Skeletal muscle tissue (tissue), 4 donors: ENCODE data around the gene ADRB1. TPM values are rescaled to one million over a fixed set of nuclear protein-coding genes. Genes with fewer than 3 reads are reported as not detected.

Experiments
- H3K27ac ChIP-seq: one replicate; pipeline ENCODE4 v1.7.0; 2013; ENCODE audit warnings: mild to moderate bottlenecking, low read depth, low read length, inconsistent platforms
- H3K27me3 ChIP-seq, 3 donors: one replicate each; pipeline ENCODE4 v1.7.0; 2013; ENCODE audit warnings: low read length in 3 of 3; ENCODE audit not compliant: control insufficient read depth in 3 of 3, insufficient read depth in 3 of 3
- H3K36me3 ChIP-seq, 3 donors: one replicate each; pipeline ENCODE4 v1.7.0; 2013; ENCODE audit warnings: low read length in 3 of 3; ENCODE audit not compliant: control insufficient read depth in 3 of 3, insufficient read depth in 3 of 3
- H3K4me1 ChIP-seq, 3 donors: one replicate each; pipeline ENCODE4 v1.7.0; 2013; ENCODE audit warnings: low read length in 3 of 3, mild to moderate bottlenecking in 3 of 3; ENCODE audit not compliant: control insufficient read depth in 3 of 3, insufficient read depth in 3 of 3
- H3K4me3 ChIP-seq, 3 donors: one replicate each; pipeline ENCODE4 v1.7.0; 2013; ENCODE audit warnings: low read length in 3 of 3
- H3K9ac ChIP-seq, 3 donors: one replicate each; pipeline ENCODE4 v1.7.0; 2013; ENCODE audit warnings: low read length in 3 of 3, mild to moderate bottlenecking in 3 of 3, moderate library complexity in 2 of 3, low read depth in 1 of 3
- H3K9me3 ChIP-seq, 3 donors: one replicate each; pipeline ENCODE4 v1.7.0; 2013; ENCODE audit warnings: low read length in 3 of 3; ENCODE audit not compliant: control insufficient read depth in 3 of 3
- total RNA-seq: library from RNA; depleted of rRNA; stranded (reverse); fragments of >200 nt; gene quantifications from one replicate; pipeline ENCODE4 v1.2.3, GENCODE V29; 2014
- donor health status: Osteomylitis.

The ADRB1 gene
- total RNA-seq, 1 donor from 2014 or later = 0.52 TPM

DNA sequence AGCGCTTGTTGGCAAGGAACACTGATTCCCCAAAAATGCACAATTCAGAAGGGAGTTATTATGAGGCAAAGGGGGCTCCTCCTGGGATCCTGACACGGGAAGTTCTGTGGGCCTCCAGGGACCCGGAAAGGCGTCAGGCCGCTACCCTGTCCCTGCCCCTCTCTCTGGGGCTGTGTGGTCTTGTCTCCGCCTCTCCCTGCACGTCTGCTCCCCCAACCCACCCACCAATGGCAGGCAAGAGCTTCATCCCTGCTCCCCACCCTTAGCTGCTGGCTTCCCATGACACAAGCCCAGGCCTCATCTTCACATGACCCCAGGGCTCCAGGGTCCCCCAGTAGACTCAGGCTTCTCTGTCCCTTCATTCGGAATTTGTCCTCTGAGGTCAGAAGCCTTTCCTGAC, 31.0 kb upstream of the ADRB1 start:
- Histone ChIP-seq H3K9ac (no peak overlapping the region), H3K27ac (no peak overlapping the region), H3K4me1 (no peaks in the 10 kb centered on the region), H3K4me3 (no peak overlapping the region), H3K9me3 (no peaks in the 10 kb centered on the region), H3K36me3 (no peaks in the 10 kb centered on the region), H3K27me3 (no peaks in the 10 kb centered on the region)

DNA sequence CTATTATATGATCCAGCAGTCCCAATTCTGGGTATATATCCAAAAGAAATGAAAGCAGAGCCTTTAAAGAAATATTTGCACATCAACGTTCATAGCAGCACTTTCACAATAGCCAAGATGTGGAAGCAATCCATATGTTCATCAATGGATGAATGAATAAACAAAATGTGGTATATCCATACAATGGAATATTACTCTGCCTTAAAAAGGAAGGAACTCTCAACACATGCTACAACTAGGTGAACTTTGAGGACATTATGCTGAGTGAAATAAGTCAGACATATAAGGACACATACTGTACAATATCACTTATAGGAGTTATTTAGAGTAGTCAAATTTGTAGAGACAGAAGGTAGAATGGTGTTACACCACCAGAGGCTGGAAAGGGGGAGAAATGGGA, 28.0 kb upstream of the ADRB1 start:
- no peak overlapping the region for H3K27ac ChIP-seq
- no peaks in the 10 kb centered on the region for H3K27me3 ChIP-seq
- H3K9ac ChIP-seq = no peak overlapping the region
- no peaks in the 10 kb centered on the region for H3K4me1 ChIP-seq
- H3K4me3 ChIP-seq = no peak overlapping the region
- no peaks in the 10 kb centered on the region for H3K36me3 ChIP-seq
- H3K9me3 ChIP-seq = no peaks in the 10 kb centered on the region

- H3K36me3 ChIP-seq = no peaks in the 10 kb centered on the region
Observed at GRCh38 chr10:114017271-114017670, 26.4 kb upstream of the ADRB1 start.

GRCh38 chr10:114017873-114018272, 25.8 kb upstream of the ADRB1 start:
- Histone ChIP-seq H3K9me3 (no peaks in the 10 kb centered on the region), H3K9ac (no peak overlapping the region), H3K4me3 (no peak overlapping the region), H3K36me3 (no peaks in the 10 kb centered on the region), H3K27me3 (no peaks in the 10 kb centered on the region), H3K27ac (no peak overlapping the region), H3K4me1 (peaks cover 0 to 5% (median 3%) of the 10 kb centered on the region in 3 donors)

More at GRCh38 chr10:114017271-114017670, 26.4 kb upstream of the ADRB1 start:
- Histone ChIP-seq H3K9ac (no peak overlapping the region), H3K9me3 (no peaks in the 10 kb centered on the region), H3K27me3 (no peaks in the 10 kb centered on the region), H3K27ac (no peak overlapping the region), H3K4me3 (no peak overlapping the region), H3K4me1 (peaks cover 0 to under 1% (median under 1%) of the 10 kb centered on the region in 3 donors)

DNA sequence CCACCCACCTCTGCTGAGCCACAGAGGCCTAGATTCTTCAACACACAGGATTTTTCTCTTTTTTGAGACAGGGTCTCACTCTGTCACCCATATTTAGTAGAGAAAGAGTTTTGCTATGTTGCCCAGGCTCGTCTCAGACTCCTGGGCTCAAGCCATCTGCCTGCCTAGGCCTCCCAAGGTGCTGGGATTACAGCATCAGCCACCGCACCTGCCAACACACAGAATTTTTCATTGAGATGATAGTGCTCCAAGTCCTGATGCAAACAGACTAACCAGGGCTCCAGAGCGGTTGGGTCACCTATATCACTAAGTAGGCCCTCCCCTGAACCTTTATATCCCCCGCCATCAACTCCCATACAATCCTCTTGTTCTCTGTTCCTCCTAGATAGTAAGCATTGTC, 24.4 kb upstream of the ADRB1 start:
- Histone ChIP-seq H3K4me1 (peaks cover 0 to 5% (median 3%) of the 10 kb centered on the region in 3 donors), H3K9me3 (no peaks in the 10 kb centered on the region), H3K36me3 (no peaks in the 10 kb centered on the region), H3K27me3 (no peaks in the 10 kb centered on the region), H3K27ac (no peak overlapping the region), H3K4me3 (no peak overlapping the region), H3K9ac (no peak overlapping the region)

DNA sequence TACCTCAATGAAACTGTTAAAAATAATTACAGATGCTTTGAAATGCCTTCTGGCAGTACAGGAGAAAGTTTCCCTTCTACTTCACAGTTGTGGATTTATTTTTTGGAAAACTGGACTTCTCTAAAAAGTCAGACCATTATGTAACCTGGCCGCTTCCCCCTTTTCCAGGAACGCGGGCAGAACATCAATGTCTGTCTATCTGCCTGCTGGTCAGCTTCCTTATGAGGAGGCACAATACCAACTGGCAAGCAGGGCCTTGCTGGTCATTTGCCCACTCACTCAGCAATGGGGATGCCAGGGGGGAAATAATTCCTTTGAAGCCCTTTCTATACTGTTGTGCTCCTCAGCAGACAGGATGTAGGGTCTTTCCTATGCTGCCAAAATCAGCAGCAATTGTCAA, 22.5 kb upstream of the ADRB1 start:
- Histone ChIP-seq H3K9ac (no peak overlapping the region), H3K27ac (no peak overlapping the region), H3K9me3 (no peaks in the 10 kb centered on the region), H3K4me1 (peaks cover 0 to 10% (median 5%) of the 10 kb centered on the region in 3 donors), H3K36me3 (no peaks in the 10 kb centered on the region), H3K4me3 (no peak overlapping the region), H3K27me3 (no peaks in the 10 kb centered on the region)

GRCh38 chr10:114021717-114022680, 21.7 kb upstream of the ADRB1 start:
- Histone ChIP-seq H3K9ac (no peak overlapping the region), H3K27ac (no peak overlapping the region), H3K27me3 (no peaks in the 10 kb centered on the region), H3K4me1 (peaks cover 0 to 10% (median 5%) of the 10 kb centered on the region in 3 donors), H3K36me3 (no peaks in the 10 kb centered on the region), H3K9me3 (no peaks in the 10 kb centered on the region), H3K4me3 (no peak overlapping the region)

- Histone ChIP-seq H3K4me1 (peaks cover 0 to 10% (median 5%) of the 10 kb centered on the region in 3 donors), H3K36me3 (no peaks in the 10 kb centered on the region), H3K27me3 (no peaks in the 10 kb centered on the region), H3K4me3 (no peak overlapping the region), H3K9me3 (no peaks in the 10 kb centered on the region), H3K9ac (no peak overlapping the region), H3K27ac (no peak overlapping the region)
Observed at GRCh38 chr10:114022766-114023597, 20.7 kb upstream of the ADRB1 start.

- Histone ChIP-seq H3K9ac (no peak overlapping the region), H3K9me3 (no peaks in the 10 kb centered on the region), H3K27me3 (peaks cover 0 to 3% (median 0%) of the 10 kb centered on the region in 3 donors), H3K36me3 (no peaks in the 10 kb centered on the region), H3K4me1 (peaks cover 0 to 10% (median 5%) of the 10 kb centered on the region in 3 donors), H3K4me3 (no peak overlapping the region), H3K27ac (no peak overlapping the region)
Observed at GRCh38 chr10:114024876-114025610, 18.6 kb upstream of the ADRB1 start.
